ENCODE data around the gene MRM2.
A peak's percentile ranks its signal among the peaks of the same experiment; 100 is the strongest.

The MRM2 gene

DNA sequence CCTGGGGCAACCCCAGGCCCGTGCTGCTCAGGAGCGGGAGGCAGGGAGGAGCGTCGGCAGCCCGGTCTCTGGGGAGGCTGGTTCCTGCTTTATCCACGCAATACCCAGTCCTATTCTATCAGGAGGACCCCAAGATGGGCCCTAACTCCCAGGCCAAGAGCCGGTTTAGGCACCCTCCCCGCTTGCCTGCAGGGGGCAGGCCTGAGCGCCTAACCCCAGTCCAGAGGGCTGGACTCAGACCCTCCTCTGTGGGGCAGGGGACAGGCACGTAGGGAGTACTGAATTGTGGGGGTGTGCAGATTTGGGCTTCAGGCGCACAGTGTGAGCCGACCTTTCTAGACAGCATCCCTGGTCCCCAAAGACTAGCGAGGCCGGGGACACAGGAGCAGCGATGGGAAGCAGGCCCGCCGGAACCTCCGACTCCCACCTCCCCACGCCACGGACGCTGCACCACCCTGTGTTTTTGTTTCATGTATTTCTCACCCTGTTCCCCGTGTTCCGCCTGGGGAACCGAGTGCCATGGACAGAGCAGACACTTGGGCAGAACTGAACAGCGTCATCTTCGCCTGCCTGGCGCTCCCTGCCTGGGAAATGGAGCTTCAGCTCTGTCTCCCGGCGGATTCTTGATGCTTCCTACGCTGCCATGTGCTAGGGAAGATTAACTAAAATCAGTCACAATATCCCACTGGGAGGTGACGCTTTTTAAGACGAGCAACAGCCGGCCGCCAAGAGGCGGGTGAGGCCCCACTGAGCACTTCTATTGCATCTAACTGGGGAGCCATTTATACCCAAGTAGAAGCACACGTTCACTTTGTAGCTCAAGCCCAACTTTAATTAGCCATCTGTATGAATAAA, 5.4 kb upstream of the MRM2 start:
- H3K36me3 Mint-ChIP-seq: peaks cover 5% of the 10 kb centered on the region
- no peaks in the 10 kb centered on the region for H3K27me3 Mint-ChIP-seq
- H3K4me3 Mint-ChIP-seq: no peak overlapping the region
- ATAC-seq (ENCODE audit: low read depth) (peak; percentile 49), DNase-seq (ENCODE audit: low spot score in 2 of 2) (peak in 1 of 2 donors; percentile 29)
- no peaks in the 10 kb centered on the region for H3K9me3 Mint-ChIP-seq
- H3K4me1 Mint-ChIP-seq: peaks cover 14% of the 10 kb centered on the region
- peak overlapping the region; percentile 81 for H3K27ac Mint-ChIP-seq

DNA sequence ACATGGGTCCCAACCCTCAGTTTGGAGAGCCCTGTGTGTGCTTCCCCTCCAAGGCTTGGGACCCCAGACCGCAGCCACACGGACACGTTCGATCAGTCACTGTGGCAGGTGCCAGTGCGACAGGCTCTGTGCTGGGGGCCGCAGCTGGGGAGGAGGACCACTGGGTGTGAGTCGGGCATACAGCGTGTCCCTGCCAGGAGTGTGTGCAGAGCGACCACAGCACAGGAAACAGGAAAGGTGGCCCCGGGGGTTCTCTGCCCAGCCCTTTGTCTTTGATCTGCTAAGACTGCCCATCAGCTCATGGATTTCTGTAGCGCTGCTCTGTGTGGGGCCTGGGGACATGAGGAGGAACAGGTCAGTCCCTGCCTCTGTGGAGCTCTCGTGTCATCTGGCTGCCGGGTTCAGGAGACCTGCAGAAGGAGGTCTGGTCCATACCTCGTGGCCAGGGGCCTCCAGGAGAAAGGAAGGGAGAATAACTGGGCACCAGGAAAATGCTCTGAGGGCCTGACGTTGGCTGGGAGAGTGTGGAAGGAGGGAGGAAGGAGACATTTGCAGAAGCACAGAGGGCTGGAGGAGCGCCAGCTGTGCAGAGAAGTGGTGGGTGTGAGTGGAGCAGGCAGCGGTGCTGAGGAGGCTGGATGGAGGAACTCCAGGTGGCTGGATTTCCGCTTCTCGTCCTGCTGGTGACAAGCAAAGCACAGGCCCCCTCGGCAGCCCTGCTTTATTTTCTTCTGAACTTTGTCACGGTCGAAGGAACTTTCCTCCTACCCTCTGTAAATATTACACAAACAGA, 4.1 kb upstream of the MRM2 start:
- Mint-ChIP-seq H3K9me3 (no peaks in the 10 kb centered on the region), H3K4me1 (peaks cover 17% of the 10 kb centered on the region), H3K27me3 (no peaks in the 10 kb centered on the region), H3K4me3 (no peak overlapping the region), H3K36me3 (peaks cover 5% of the 10 kb centered on the region), H3K27ac (peak overlapping the region; percentile 75)
- DNase-seq (ENCODE audit: low spot score in 2 of 2): no peak
- no peak for ATAC-seq (ENCODE audit: low read depth)

DNA sequence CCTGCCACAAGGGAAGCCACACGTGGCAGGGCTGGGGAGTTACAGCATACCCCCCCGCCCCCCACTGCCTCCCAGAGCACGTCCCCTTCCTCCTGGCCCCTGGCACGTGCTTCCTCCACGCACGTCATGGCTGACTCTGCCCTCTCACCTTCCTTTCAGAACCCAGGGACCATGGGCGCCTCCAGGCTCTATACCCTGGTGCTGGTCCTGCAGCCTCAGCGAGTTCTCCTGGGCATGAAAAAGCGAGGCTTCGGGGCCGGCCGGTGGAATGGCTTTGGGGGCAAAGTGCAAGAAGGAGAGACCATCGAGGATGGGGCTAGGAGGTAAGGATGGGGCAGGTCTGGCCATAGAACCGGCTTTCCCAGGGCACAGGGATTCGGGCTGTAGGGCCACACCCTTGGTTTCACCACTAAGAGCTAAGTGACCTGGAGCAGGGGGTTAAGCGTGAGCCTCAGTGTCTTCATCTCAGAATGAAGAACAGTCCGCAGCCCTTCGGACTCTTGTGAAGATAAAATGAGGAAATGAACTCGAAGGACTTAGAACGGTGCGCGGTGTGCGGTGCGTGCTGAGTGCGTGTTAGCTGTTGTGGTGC, 2.5 kb upstream of the MRM2 start:
- DNase-seq (ENCODE audit: low spot score in 2 of 2): no peak
- Mint-ChIP-seq H3K27ac (no peak overlapping the region), H3K4me3 (no peak overlapping the region), H3K36me3 (peaks cover 1% of the 10 kb centered on the region), H3K27me3 (no peaks in the 10 kb centered on the region), H3K4me1 (peaks cover 23% of the 10 kb centered on the region), H3K9me3 (no peaks in the 10 kb centered on the region)
- ATAC-seq (ENCODE audit: low read depth): no peak

- Mint-ChIP-seq H3K27ac (no peak overlapping the region), H3K4me1 (peaks cover 18% of the 10 kb centered on the region), H3K27me3 (no peaks in the 10 kb centered on the region), H3K9me3 (no peaks in the 10 kb centered on the region), H3K36me3 (peaks cover 3% of the 10 kb centered on the region), H3K4me3 (no peak overlapping the region)
- ATAC-seq (ENCODE audit: low read depth) (no peak), DNase-seq (ENCODE audit: low spot score in 2 of 2) (no peak)
Measured at GRCh38 chr7:2243458-2243857, 1.5 kb upstream of the MRM2 start.

GRCh38 chr7:2242541-2243429, 780 bp upstream of the MRM2 start:
- DNase-seq (ENCODE audit: low spot score in 2 of 2) (peak in 1 of 2 donors; percentile 23), ATAC-seq (ENCODE audit: low read depth) (peak; percentile 60)
- H3K4me3 Mint-ChIP-seq: peak overlapping the region; percentile 91
- no peaks in the 10 kb centered on the region for H3K9me3 Mint-ChIP-seq
- peak overlapping the region; percentile 97 for H3K27ac Mint-ChIP-seq
- H3K36me3 Mint-ChIP-seq: peaks cover 3% of the 10 kb centered on the region
- H3K27me3 Mint-ChIP-seq: no peaks in the 10 kb centered on the region
- H3K4me1 Mint-ChIP-seq: peaks cover 18% of the 10 kb centered on the region

- DNase-seq (ENCODE audit: low spot score in 2 of 2): no peak
- Mint-ChIP-seq H3K27ac (no peak overlapping the region), H3K9me3 (peaks cover 1% of the 10 kb centered on the region), H3K27me3 (no peaks in the 10 kb centered on the region), H3K4me1 (peaks cover 21% of the 10 kb centered on the region), H3K4me3 (peak overlapping the region; percentile 27), H3K36me3 (peaks cover 12% of the 10 kb centered on the region)
- ATAC-seq (ENCODE audit: low read depth): no peak
Measured at GRCh38 chr7:2239242-2239641, 2.8 kb downstream of the MRM2 start.

DNA sequence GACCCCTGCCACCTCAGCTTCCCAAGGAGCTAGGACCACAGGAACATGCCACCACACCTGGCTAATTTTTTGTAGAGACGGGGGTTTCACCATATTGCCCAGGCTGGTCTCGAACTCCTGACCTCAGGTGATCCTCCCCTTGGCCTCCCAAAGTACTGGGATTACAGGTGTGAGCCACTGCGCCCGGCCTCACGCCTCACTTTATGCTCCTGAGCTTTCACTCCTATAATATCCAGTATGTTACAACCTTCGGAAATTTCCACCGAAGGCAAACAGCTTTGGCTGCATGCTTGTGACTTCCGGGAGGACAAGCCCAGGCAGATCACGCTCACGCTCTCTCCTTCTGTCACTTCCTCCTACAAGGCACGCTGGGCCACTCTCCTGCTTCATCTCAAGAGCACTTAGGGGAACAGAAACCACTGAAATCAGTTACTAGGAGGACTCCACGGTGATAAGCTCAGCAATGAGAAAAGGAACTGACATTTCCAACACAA, 4.8 kb downstream of the MRM2 start:
- Mint-ChIP-seq H3K36me3 (peaks cover 12% of the 10 kb centered on the region), H3K4me1 (peaks cover 21% of the 10 kb centered on the region), H3K4me3 (peak overlapping the region; percentile 78), H3K27me3 (no peaks in the 10 kb centered on the region), H3K9me3 (peaks cover 1% of the 10 kb centered on the region), H3K27ac (peak overlapping the region; percentile 95)
- ATAC-seq (ENCODE audit: low read depth) (peak; percentile 90), DNase-seq (ENCODE audit: low spot score in 2 of 2) (peak; percentile 57 to 79)

- H3K4me3 Mint-ChIP-seq: peak overlapping the region; percentile 32
- no peak for DNase-seq (ENCODE audit: low spot score in 2 of 2)
- H3K27ac Mint-ChIP-seq: no peak overlapping the region
- no peaks in the 10 kb centered on the region for H3K27me3 Mint-ChIP-seq
- peaks cover 1% of the 10 kb centered on the region for H3K9me3 Mint-ChIP-seq
- H3K36me3 Mint-ChIP-seq: peaks cover 17% of the 10 kb centered on the region
- no peak for ATAC-seq (ENCODE audit: low read depth)
- H3K4me1 Mint-ChIP-seq: peaks cover 17% of the 10 kb centered on the region
Measured at GRCh38 chr7:2233926-2234325, 8.1 kb downstream of the MRM2 start.

- Mint-ChIP-seq H3K9me3 (peaks cover 1% of the 10 kb centered on the region), H3K4me3 (peak within 1 kb of the TSS; percentile 97), H3K27ac (peak within 1 kb of the TSS; percentile 94), H3K27me3 (no peaks in the 10 kb centered on the region), H3K36me3 (peaks cover 18% of the 10 kb centered on the region), H3K4me1 (peaks cover 17% of the 10 kb centered on the region)
- ATAC-seq (ENCODE audit: low read depth) (peak; percentile 68), DNase-seq (ENCODE audit: low spot score in 2 of 2) (peak; percentile 85 to 89)
Measured at GRCh38 chr7:2232766-2233520, 9.1 kb downstream of the MRM2 start, which contains the start of gene MAD1L1. MAD1L1 (minus strand) TSS chr7:2232945; CDS start chr7:2230133, 2,812 bp downstream.

- Mint-ChIP-seq H3K4me3 (peak overlapping the region; percentile 88), H3K27me3 (no peaks in the 10 kb centered on the region), H3K36me3 (peaks cover 20% of the 10 kb centered on the region), H3K27ac (peak overlapping the region; percentile 94), H3K9me3 (peaks cover under 1% of the 10 kb centered on the region), H3K4me1 (peaks cover 13% of the 10 kb centered on the region)
- peak in 1 of 2 donors; percentile 52 for DNase-seq (ENCODE audit: low spot score in 2 of 2)
- ATAC-seq (ENCODE audit: low read depth): peak; percentile 19
Measured at GRCh38 chr7:2231992-2232765, 9.8 kb downstream of the MRM2 start.

DNA sequence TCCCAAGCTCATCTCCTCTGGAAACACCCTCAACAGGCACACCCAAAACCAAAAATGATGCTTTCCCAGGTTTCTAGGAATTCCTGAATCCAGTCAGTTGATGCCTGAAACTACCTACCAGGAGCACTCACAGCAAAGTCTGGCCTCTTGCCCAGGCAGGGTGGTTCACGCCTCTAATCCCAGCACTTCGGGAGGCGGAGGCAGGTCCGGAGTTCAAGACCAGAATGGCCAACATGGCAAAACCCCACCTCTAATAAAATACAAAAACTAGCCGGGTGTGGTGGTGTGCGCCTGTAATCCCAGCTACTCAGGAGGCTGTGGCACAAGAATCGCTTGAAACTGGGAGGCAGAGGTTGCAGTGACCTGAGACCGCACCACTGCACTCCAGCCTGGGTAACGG, 11.1 kb downstream of the MRM2 start:
- H3K36me3 Mint-ChIP-seq: peaks cover 23% of the 10 kb centered on the region
- no peak overlapping the region for H3K27ac Mint-ChIP-seq
- peaks cover 9% of the 10 kb centered on the region for H3K4me1 Mint-ChIP-seq
- ATAC-seq (ENCODE audit: low read depth): no peak
- DNase-seq (ENCODE audit: low spot score in 2 of 2): no peak
- peak overlapping the region; percentile 32 for H3K4me3 Mint-ChIP-seq
- no peaks in the 10 kb centered on the region for H3K9me3 Mint-ChIP-seq
- H3K27me3 Mint-ChIP-seq: no peaks in the 10 kb centered on the region

DNA sequence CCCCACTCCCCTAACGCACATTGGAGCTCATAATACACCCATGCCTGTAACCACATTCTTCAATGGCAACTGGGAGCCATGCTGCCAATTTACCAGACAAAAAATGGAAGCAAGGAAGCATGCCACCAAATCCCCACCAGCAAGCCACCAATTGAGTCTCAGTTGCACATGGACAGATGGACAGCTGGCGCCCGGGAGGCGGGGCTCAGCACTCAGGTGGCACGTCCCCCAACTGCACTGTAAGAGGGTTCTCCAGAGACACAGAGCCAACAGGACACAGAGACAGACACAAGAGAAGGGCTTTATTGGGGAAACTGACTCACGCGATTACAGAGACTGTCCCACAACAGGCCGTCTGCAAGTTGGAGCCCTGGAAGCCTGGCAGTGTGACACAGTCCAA, 11.8 kb downstream of the MRM2 start:
- no peak for ATAC-seq (ENCODE audit: low read depth)
- Mint-ChIP-seq H3K27me3 (no peaks in the 10 kb centered on the region), H3K36me3 (peaks cover 23% of the 10 kb centered on the region), H3K9me3 (no peaks in the 10 kb centered on the region), H3K4me3 (peak overlapping the region; percentile 21), H3K27ac (no peak overlapping the region), H3K4me1 (peaks cover 9% of the 10 kb centered on the region)
- DNase-seq (ENCODE audit: low spot score in 2 of 2): no peak

Measured in memory B cell (primary cell).